ENCODE measurements around the gene FGGY.

GRCh38 chr1:59328353-59328752 lies 31.5 kb downstream of the FGGY start:
- TF ChIP-seq POLR2A (IDR thresholded peaks at IDR 0.05; ENCODE audit: low read length), result no peak
- TF ChIP-seq GATA1 (IDR thresholded peaks at IDR 0.05; ENCODE audit: low read depth, low read length), result no peak
